ENCODE results near the gene ESYT2. TPM values are rescaled to one million over a fixed set of nuclear protein-coding genes. Genes with fewer than 3 reads are reported as not detected.

Gene ESYT2
- total RNA-seq, 1 experiment from 2014 or later: 39.0 TPM

GRCh38 chr7:158695726-158696452 is 133.4 kb downstream of the ESYT2 start:
- no peaks in the 10 kb centered on the region for H3K23me2 ChIP-seq (ENCODE audit: insufficient read length, low read depth, low read length, poor library complexity, severe bottlenecking)
- H3K9ac ChIP-seq (ENCODE audit: extremely low read depth, insufficient read length, low read length): no peak overlapping the region
- peak overlapping the region; percentile 17 to 46 (median 28); a peak in 2 of 7 replicates for H3K27ac Mint-ChIP-seq
- H3K79me2 ChIP-seq (ENCODE audit: insufficient read depth, low read length): peaks cover 10% of the 10 kb centered on the region; the same call in 1 of the 2 replicates
- H2BK120ac ChIP-seq (ENCODE audit: low read depth, low read length, poor library complexity, severe bottlenecking): no peak overlapping the region
- peaks cover 33 to 86% (median 83%) of the 10 kb centered on the region in 3 experiments for H3K36me3 Mint-ChIP-seq (ENCODE audit: insufficient read depth in 1 of 3, low read depth in 3 of 3)
- H3K4ac ChIP-seq (ENCODE audit: low read depth, low read length): no peak overlapping the region
- TF ChIP-seq CTCF (conservative IDR thresholded peaks at IDR 0.05): peak; percentile 57
- H4K8ac ChIP-seq (replicated peaks; ENCODE audit: insufficient read length, low read depth, low read length): no peak overlapping the region
- H3K18ac ChIP-seq (ENCODE audit: insufficient read length, low read depth, low read length): no peak overlapping the region
- H3K4me3 Mint-ChIP-seq: no peak overlapping the region
- H4K91ac ChIP-seq (ENCODE audit: insufficient read length, low read depth, low read length): no peak overlapping the region
- no peaks in the 10 kb centered on the region for H3K9me3 Mint-ChIP-seq
- H3K14ac ChIP-seq (ENCODE audit: insufficient read depth, low read length): no peak overlapping the region
- H2AK5ac ChIP-seq (ENCODE audit: insufficient read length, low read length): no peak overlapping the region
- no peak overlapping the region for H3K4me2 ChIP-seq (ENCODE audit: insufficient read depth, insufficient read length, low read length)
- H2AFZ ChIP-seq (ENCODE audit: low read length): no peak overlapping the region
- H2BK20ac ChIP-seq (ENCODE audit: low read depth, low read length, poor library complexity, severe bottlenecking): no peak overlapping the region
- no peak overlapping the region for H3K56ac ChIP-seq (ENCODE audit: insufficient read length, low read depth, low read length)
- H3K9me3 ChIP-seq (ENCODE audit: control insufficient read depth, low read depth, low read length): no peaks in the 10 kb centered on the region
- H3K23ac ChIP-seq (ENCODE audit: insufficient read length, low read depth, low read length): no peak overlapping the region
- H4K20me1 ChIP-seq (ENCODE audit: control insufficient read depth, insufficient read depth, insufficient read length): no peaks in the 10 kb centered on the region
- peaks cover 11% of the 10 kb centered on the region for H3K79me1 ChIP-seq (ENCODE audit: insufficient read depth, low read depth, low read length, poor library complexity, severe bottlenecking)
- H3K27ac ChIP-seq (ENCODE audit: insufficient read length, low read depth, low read length): no peak overlapping the region
- peak; percentile 33 for DNase-seq
- no peak overlapping the region for H2BK12ac ChIP-seq (ENCODE audit: insufficient read length, low read depth, low read length)
- H3K4me1 ChIP-seq (ENCODE audit: insufficient read depth, low read length): no peaks in the 10 kb centered on the region; the same call in 1 of the 2 replicates
- H2BK5ac ChIP-seq (ENCODE audit: insufficient read length, low read length): no peak overlapping the region
- H2BK15ac ChIP-seq (ENCODE audit: low read depth, low read length): no peak overlapping the region
- peaks cover 3 to 4% of the 10 kb centered on the region in 2 experiments for H3K4me1 Mint-ChIP-seq
- H3K27me3 Mint-ChIP-seq (ENCODE audit: low read depth): no peaks in the 10 kb centered on the region
- H4K5ac ChIP-seq (ENCODE audit: insufficient read length, low read depth, low read length): no peak overlapping the region
- no peak overlapping the region for H3T11ph ChIP-seq (ENCODE audit: low read length)
- H3K27me3 ChIP-seq (ENCODE audit: insufficient read depth, low read length): no peaks in the 10 kb centered on the region
- WGBS (ENCODE audit: extremely low coverage, insufficient read length, low lambda C conversion rate): no CpG with 5 or more reads among the region's 10 CpGs
